HG03571 (cell line): ENCODE measurements around the gene NPHP3.

Source experiments
- ATAC-seq: cut with Tn5 transposase; IDR thresholded peaks from one replicate; pipeline ENCODE4 v1.9.1; 2021; ENCODE audit not compliant: unreplicated experiment

The NPHP3 gene

GRCh38 chr3:132690040-132690439, 32.2 kb downstream of the NPHP3 start:
- ATAC-seq: no peak

DNA sequence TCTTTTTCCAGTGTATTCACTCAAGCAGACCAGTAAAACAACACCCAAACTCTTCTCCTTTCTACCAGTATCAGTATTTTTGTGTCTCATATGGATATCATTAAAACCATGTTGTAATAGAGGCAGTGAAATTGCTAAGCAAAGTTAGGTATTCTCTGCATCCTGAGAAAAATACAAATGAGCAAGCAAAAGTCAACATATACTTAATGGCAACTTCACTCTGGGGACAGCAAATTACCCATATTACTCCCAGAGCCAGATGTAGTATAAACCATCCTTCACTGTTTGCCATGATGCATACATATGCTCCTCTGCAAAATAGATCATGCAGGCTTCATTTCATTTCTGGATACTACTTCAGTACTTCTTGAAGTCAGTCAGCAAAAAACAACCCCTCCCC, 40.0 kb downstream of the NPHP3 start:
- no peak for ATAC-seq

DNA sequence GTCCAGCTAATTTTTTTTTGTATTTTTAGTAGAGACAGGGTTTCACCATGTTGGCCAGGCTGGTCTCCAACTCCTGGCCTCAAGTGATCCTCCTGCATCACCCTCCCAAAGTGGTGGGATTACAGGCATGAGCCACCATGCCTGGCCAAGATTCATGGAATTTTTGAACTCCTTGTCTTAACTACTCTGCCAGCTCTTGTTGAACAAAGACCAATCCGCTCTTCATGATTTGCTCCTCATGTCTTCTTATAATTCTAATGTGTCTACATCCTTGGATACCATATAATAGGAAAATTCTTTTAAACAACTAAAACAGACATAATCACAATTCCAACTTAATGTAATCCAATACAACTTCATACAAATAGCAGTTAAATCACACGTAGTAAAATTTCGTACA, 40.8 kb downstream of the NPHP3 start:
- ATAC-seq: no peak

DNA sequence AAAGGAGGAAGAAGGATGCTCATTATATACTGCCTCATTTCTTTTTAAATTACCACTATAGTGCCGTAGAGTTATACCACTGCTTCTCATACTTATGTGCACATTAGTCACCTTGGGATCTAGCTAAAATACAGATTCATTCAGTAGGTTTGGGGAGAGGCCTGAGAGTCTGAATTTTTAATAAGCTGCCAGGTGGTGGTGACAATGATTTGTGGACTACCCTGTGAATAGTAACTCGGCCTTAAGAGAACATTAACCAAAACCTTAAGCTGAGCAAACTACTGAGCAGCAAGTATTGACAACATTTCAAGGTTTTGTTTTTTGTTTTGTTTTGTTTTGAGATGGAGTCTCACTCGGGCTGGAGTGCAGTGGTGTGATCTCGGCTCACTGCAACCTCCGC, 42.3 kb downstream of the NPHP3 start:
- ATAC-seq: no peak

DNA sequence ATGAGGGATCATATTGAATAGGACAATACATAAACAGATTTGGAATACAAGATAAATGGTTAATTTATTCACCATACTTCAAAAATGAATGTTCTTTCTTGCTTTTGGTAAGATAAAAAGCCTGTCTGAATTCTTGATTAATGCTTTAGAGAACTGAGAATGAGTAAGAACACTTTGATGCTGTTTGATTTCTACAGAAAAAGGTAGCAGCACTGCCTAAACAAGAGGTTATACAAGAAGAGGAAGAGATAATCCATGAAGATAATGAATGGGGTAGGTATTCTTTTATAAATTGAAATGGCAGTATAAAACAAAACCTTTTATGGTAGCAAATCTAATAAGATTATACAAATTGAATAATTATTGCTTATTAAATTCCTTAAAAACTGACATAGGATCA, 46.8 kb downstream of the NPHP3 start:
- no peak for ATAC-seq

DNA sequence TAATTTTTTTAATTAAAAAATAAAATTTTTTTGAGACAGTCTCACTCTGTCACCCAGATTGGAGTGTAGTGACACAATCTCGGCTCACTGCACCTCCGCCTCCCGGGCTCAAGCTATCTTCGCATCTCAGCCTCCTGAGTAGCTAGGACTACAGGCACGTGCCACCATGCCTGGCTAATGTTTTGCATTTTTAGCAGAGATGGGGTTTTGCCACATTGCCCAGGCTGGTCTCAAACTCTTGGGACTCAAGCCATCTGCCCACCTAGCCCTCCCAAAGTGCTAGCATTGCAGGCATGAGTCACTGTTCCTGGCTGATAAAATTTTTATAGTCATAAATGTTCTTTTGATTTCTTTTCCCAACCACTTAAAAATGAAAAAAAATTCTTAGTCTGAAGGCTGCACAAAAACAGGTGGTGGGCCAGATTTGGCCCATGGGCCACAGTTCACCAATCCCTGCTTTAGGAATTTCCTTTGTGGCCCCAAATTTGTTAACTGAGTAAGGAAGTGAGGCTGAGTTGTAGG, 52.9 kb downstream of the NPHP3 start:
- ATAC-seq: no peak

DNA sequence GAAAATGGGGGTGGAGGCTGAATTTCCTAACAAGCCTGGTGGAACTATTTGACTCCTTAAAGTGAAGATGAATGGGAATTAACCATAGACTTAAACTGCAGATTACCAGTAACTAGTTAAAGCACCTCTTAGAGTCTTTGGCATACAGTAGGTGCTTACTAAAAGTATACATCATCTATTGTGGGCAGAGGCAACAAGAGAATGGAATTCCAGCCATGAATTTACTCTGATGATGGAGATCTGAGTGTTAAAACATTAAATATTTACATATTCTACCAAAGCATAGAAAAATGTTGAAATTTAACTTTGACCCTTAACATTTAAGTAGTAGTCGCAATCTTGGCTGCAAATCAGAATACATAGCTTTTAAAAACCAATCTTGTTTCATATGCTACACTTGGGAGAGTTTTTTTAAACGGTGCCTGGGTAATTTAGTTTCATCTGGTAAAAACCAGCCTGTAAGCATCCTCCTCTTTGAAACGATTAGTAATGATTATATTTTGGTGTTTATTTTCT, 56.9 kb downstream of the NPHP3 start:
- no peak for ATAC-seq

DNA sequence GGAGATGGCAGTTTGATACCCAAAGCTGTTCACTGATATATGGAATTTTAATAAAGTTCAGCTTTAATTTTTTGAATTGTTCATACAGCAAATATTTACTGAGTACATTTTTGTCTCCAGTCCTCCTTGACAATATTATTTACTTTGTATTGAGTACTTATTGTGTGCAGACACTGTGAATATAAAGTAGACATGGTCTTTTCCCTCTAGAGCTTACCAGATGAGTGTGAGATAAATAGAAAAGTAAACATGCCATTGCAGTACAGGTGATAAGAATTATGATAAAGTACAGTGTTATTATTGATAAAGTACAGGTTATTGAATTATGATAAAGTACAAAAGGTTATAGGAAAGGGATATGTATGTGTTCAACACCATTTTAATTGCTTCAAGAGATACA, 60.0 kb downstream of the NPHP3 start:
- ATAC-seq: no peak

DNA sequence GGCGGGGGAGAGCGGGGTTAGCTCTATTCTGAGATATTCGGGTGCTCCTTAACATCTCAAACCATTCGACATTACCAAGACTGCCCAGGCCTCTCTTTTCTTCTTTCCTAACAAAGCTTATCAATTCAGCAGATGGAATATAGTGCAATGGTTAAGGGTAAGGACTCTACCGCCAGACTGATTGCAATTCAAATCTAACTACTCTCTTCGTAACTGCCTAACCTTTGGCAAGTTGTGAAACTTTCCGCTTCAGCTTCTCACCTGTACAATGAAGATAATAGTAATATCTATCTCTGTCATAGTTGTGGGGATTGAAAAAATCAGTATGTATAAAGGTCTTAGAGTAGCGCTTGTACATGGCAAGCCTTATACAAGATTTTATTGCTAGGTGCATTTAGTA, 61.1 kb downstream of the NPHP3 start:
- no peak for ATAC-seq

GRCh38 chr3:132660811-132661070, 61.5 kb downstream of the NPHP3 start:
- no peak for ATAC-seq

DNA sequence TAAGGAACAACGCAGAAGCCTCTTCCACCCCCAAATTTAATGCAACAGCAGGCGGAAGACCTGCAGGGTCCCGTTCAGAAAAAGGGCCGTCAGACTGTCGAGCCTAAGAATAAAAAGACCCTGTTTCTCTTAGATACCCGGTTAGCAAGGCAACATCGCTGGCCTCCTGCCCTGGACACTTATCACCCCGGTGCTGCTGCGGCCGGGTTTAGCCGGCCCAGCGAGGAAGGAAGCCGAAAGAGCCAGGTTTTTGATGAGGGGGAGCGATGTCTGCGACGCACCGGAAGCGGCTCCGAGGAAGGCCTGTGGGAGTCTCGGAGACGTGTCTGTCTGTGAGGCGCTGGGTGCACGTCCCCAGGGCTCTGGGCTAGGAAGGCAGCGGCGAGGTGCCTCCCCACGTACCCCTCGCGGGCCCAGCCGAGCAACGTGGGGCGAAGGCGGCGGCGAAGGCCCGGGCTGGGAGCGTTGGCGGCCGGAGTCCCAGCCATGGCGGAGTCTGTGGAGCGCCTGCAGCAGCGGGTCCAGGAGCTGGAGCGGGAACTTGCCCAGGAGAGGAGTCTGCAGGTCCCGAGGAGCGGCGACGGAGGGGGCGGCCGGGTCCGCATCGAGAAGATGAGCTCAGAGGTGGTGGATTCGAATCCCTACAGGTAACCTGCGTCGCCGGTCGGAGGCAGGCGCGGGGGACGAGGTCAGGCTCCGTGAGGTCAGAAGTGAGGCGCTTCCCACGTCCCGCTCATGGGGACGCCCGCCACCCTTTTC, 62.0 kb downstream of the NPHP3 start, which contains the start of gene UBA5:
Gene UBA5 (plus strand): TSS at position 278 of the 759 bp plus-strand sequence. CDS start 209 bp downstream, at position 487.
- ATAC-seq: peak; percentile 75

GRCh38 chr3:132659365-132660051, 62.7 kb downstream of the NPHP3 start, which contains the start of gene ACAD11:
Gene ACAD11 (minus strand): TSS chr3:132659809. CDS start chr3:132659751, 58 bp downstream.
- peak; percentile 49 for ATAC-seq

DNA sequence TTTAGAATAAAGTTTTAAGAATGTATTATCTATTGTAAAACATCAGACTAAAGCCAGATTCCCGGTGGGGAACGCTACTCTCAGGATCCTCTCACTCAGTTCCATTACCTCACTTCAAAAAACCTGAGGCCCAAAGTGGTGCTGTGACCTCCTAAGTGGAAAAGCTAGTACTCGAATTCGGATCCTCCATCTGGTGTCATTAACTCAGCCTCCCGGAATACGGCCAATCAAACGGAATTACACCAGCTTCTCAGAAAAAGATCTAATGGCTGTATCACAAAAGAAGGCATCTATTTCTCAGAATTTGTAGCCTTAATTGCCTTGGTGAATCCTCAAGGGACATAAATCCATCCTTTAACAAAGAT, 63.2 kb downstream of the NPHP3 start:
- ATAC-seq: no peak

GRCh38 chr3:132657869-132658747, 64.1 kb downstream of the NPHP3 start:
- ATAC-seq: no peak

DNA sequence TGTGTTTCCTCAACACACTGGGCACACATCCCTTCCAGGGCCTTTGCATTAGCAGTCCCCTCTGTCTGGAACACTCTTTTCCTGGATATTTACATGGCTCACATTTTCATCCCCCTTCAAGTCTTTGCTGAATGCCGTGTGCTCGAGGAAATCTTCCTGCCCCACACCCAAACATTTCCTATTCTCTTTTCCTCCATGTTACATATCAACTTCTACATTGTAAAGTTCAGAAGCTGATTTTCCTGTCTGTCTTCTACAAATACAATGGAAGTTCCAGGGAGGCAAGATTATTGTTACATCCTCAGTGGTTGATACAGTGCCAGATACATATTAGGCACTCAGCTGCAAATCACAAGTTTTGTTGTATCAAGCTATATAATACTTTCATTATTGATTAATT, 66.7 kb downstream of the NPHP3 start:
- no peak for ATAC-seq

GRCh38 chr3:132654721-132655120, 67.5 kb downstream of the NPHP3 start:
- ATAC-seq: no peak

- no peak for ATAC-seq
These were observed 68.0 kb downstream of the NPHP3 start for GRCh38 chr3:132654190-132654589.

- ATAC-seq: no peak
These were observed 69.5 kb downstream of the NPHP3 start for GRCh38 chr3:132652640-132653270.

DNA sequence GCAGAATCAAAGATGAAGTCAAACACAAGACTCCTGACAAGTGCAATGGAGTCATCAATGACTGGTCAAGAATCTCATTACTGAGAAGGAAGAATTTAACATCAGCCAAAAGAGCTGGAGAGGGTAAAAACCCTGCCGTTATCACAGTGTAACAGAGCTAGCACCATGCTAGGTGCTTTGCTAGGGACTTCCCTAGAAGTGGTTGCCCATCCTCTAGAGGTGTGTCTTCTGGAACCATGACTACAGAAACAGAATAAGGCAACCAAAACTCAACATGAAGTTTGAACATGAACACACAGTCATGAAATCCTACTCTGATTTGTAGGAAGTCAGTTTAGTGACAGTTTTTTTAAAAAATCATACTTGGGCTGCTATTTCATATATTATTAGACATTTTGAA, 72.1 kb downstream of the NPHP3 start:
- no peak for ATAC-seq

DNA sequence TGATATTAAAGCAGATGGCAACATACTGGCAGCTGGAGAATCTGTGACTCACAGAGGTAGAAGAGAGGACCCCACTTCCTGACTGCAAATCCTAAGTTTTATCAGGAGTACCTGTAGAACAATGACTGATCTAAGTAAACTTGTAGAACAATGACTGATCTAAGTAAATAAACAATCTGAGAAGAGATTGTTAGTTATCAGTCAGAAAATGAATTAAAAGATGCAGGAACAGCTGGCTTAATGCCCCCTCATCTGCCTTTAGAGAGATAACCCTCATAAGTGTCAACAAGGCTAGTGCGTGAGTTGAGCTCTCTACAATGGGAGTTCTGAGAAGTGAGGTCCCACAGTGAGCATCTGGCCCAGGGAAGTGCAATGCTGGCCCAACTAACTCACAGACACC, 77.2 kb downstream of the NPHP3 start:
- ATAC-seq: no peak

DNA sequence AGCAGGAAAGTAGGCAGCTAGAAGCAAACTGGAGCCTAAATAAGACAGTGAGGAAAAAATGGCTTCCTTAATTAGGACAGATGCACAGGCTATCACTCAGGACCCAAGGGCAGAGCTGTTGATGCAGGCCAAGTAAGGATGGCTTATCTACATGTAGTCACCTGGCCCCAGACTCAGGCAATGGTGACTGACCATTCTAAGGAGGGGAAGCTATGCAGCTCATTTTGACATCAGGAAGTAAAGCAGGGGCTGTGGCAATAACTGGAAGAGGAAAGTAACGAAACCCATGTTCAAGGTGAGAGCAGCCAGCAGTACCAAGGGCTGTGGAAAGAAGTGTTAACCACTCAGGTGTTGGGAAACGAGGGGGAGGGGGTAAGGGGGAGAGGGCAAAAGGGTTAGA, 78.8 kb downstream of the NPHP3 start:
- no peak for ATAC-seq
